Suppressor macrophage (primary cell): ENCODE data around the gene OGA.
"Not testable (repeated sequence)": the region's sequence is repeated elsewhere in the genome, so short reads cannot be mapped to it uniquely, and the experiment has no call there.

Experiments
- DNase-seq, 4 experiments: peaks; one replicate each; pipeline ENCODE4 v3.0.0-alpha.2; 2020 to 2022

The OGA gene

GRCh38 chr10:101797403-101798059, 20.7 kb downstream of the OGA start:
- DNase-seq: no peak

GRCh38 chr10:101793526-101793925, 24.7 kb downstream of the OGA start:
- no peak for DNase-seq

- no peak for DNase-seq
Measured at GRCh38 chr10:101789686-101790085, 28.6 kb downstream of the OGA start.

- not testable (repeated sequence) for DNase-seq
Measured at GRCh38 chr10:101789231-101789630, 29.0 kb downstream of the OGA start.

GRCh38 chr10:101785801-101786200, 32.4 kb downstream of the OGA start:
- no peak for DNase-seq

- no peak for DNase-seq
Measured at GRCh38 chr10:101784558-101784957, 33.7 kb downstream of the OGA start.

GRCh38 chr10:101783736-101784118, 34.5 kb downstream of the OGA start:
- DNase-seq: no peak

GRCh38 chr10:101782811-101783735, 35.2 kb downstream of the OGA start, which contains the start of gene NPM3:
NPM3 (minus strand) TSS chr10:101783446; CDS start chr10:101783390, 56 bp downstream.
- DNase-seq: peak; percentile 74 to 88 (median 86)

GRCh38 chr10:101781984-101782810, 36.0 kb downstream of the OGA start:
- DNase-seq: no peak

GRCh38 chr10:101781655-101781983, 36.6 kb downstream of the OGA start:
- no peak for DNase-seq

GRCh38 chr10:101780818-101781654, 37.2 kb downstream of the OGA start:
- peak; percentile 72 to 86 (median 79) for DNase-seq

- DNase-seq: no peak
Measured at GRCh38 chr10:101780187-101780817, 37.9 kb downstream of the OGA start.

- DNase-seq: peak; percentile 82 to 94 (median 90)
Measured at GRCh38 chr10:101779544-101780186, 38.6 kb downstream of the OGA start.

- DNase-seq: peak in 3 of 4 experiments; percentile 24 to 61 (median 48)
Measured at GRCh38 chr10:101778781-101779543, 39.3 kb downstream of the OGA start.

- no peak for DNase-seq
Measured at GRCh38 chr10:101778151-101778780, 40.0 kb downstream of the OGA start.

GRCh38 chr10:101777619-101778145, 40.6 kb downstream of the OGA start:
- no peak for DNase-seq

- no peak for DNase-seq
Measured at GRCh38 chr10:101776161-101776817, 42.0 kb downstream of the OGA start.

GRCh38 chr10:101775273-101776160, 42.7 kb downstream of the OGA start, which contains the start of gene FGF8:
FGF8 (minus strand) TSS chr10:101776114; CDS start chr10:101775900, 214 bp downstream.
- DNase-seq: peak in 2 of 4 experiments; percentile 23 to 38
